Nucleus accumbens (tissue), 56 donors: ENCODE results near the gene MEX3C.

ENCODE experiments used
- DNase-seq, 56 donors: peaks; one replicate each; lab custom pipeline; 2025; lab: John Stamatoyannopoulos, UW

MEX3C gene

DNA sequence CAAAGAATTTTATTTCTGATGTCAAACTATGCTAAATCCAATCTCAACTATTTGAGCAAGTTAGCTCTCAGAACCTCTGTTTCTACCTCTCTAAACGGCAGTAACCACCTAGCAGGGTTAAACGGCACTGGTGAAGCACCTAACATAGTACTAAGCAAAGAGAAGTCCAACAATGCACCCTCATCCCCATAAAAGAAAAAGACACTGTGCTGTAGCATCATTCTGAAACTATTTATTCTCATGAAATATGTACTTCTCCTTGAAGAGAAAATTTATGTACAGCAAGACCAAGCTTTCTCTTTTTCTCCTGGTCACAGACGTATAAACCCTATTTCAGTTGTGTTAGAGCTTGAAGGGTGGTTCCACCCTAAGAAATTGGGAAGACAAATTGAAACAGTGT lies 4.8 kb downstream of the MEX3C start:
- no peak for DNase-seq

DNA sequence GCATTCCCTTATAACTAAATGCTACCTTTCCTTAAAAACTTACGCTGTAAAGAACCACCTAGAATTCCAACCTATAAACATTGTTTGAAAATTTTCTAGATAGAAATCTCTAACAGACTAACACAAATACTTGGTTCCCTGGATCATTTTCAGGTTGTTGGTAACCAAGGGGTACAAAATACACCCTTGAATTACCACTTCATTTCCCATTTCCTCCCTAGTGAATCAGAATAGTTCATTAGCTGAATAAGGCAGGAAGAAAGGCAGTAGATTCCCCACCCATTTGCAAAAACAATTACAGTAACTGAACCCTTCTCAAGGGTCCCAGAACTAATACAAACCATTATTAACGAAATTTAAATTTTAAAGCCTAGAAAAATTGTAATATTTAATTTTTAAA lies 5.5 kb downstream of the MEX3C start:
- no peak for DNase-seq

DNA sequence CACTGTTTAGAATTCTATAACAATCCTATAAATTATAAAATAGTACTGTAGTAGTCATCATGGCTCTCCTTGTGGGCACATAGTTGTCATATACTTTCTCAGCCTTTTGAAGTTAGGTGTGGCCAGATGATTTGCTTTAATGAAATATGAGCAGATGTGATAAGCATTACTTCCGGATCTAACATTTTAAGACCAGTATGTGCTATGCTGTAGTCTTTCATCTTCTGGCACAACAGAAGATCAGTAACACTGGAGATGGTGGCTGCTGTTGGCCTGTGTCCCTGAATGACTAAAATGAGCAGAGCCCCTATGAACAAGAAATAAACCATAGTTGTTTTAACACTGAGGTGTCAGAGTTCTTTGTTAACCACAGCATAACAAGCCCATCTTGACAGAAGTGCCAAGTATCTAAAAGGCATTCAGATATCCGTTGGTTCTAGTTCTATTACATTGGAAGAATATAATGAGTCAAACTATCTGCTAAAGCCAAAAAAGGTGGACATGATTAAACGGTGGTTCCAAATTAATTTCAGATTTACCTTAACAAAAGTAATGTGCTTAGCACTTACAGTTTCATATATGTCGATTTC lies 6.3 kb downstream of the MEX3C start:
- DNase-seq, result no peak

DNA sequence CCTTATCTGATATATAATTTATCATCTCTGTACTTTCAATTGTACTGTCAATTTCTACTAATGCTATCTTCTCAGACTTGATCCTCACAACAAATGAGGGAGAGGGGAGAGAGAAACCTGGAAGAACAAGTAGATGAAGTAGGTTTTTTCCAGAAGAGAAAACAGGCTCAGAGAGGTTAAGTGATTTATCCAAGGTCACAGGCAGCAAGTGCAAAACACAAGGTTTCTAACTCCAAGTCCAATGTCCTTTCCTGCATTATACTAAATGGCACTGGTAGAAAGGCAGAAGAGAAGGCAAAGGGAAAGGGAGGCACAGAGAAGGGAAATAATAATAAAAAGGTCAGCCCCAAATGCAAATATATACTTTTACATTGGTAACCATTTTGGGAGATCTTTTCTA lies 7.5 kb downstream of the MEX3C start:
- DNase-seq, result no peak

DNA sequence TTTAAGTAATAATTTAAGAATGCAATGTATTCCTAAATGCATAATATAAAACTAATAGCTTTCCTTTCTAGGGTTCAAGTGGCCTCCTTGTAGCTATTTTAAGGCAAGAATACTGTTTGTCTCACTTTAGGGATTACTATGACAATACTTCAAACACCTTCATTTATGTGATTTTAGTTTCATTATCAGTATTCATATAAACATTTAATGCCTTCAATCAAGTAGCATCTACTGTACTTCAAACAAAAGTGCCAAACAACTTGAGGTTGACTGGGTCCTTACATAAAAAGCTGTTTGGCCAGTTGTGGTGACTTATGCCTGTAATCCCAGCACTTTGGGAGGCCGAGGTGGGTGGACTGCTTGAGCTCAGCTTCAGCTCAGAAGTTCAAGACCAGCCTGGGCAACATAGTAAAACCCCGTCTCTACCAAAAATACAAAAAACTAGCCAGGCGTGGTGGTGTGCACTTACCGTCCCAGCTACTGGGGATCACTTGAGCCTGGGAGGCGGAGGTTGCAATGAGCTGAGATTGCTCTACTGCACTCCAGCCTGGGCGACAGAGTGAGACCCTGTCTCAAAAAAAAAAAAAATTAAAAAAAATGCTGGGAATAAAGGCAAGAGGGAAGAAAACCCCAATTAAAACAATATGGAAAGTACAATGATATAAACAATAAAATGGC lies 9.3 kb downstream of the MEX3C start:
- no peak for DNase-seq

- DNase-seq, result no peak
These were observed 12.4 kb downstream of the MEX3C start for GRCh38 chr18:51185075-51185474.

- no peak for DNase-seq
These were observed 13.4 kb downstream of the MEX3C start for GRCh38 chr18:51184091-51184457.

DNA sequence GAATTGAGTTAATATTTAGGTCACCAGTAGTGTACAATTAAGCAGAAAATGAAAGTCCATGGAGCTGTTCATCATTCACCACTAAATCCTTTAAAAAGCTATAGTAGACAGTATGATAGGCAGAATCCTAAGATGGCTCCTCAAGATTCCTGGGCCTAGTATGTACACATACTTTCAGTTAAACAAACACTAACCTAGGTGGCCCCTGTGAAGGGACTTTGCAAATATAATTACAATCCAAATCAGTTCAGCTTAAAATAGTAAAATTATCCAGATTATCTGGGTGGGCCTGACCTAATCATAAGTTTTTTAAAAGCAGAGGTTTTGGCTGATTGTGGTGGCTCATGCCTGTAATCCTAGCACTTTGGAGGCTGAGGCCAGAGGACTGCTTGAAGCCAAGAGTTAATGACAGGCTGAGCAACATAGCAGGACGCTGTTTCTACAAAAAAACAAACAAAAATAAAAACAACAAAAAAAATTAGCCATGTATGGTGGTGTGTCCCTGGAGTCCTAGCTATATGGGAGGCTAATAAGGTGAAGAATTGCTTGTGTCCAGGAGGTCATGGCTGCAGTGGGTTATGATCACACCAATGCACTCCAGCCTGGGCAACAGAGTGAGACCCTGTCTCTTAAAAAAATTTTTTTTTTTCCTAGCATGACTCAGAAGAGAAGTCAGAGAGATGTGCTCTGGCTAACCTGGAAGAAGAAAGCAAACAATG lies 13.9 kb downstream of the MEX3C start:
- DNase-seq, result no peak

DNA sequence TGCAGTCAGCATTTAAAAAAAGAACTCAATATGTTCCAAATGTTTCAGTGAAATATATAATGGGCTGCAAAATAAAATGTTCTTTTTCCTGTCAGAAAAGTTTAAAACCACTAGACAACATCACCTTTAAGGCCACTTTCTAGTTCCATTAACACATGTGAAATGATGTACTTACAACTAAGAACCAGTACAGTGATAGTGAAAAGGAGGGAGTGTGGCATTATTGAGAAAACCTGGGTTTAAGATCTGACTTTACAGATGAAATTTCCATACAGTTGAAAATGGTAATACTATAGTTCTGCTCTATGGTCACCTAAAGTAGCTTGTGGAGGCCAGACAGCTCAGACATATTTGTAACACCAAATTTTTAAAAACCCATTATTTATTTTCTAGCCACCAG lies 14.7 kb downstream of the MEX3C start:
- no peak for DNase-seq

GRCh38 chr18:51171625-51172259 lies 25.7 kb downstream of the MEX3C start:
- DNase-seq, result no peak

- DNase-seq, result no peak
These were observed 26.3 kb downstream of the MEX3C start for GRCh38 chr18:51171223-51171622.

- DNase-seq, result no peak
These were observed 26.8 kb downstream of the MEX3C start for GRCh38 chr18:51170664-51171063.

GRCh38 chr18:51169731-51170130 lies 27.8 kb downstream of the MEX3C start:
- DNase-seq, result no peak

- no peak for DNase-seq
These were observed 28.4 kb downstream of the MEX3C start for GRCh38 chr18:51168960-51169662.

GRCh38 chr18:51168026-51168742 lies 29.3 kb downstream of the MEX3C start:
- DNase-seq, result no peak

GRCh38 chr18:51165296-51165695 lies 32.2 kb downstream of the MEX3C start:
- no peak for DNase-seq

DNA sequence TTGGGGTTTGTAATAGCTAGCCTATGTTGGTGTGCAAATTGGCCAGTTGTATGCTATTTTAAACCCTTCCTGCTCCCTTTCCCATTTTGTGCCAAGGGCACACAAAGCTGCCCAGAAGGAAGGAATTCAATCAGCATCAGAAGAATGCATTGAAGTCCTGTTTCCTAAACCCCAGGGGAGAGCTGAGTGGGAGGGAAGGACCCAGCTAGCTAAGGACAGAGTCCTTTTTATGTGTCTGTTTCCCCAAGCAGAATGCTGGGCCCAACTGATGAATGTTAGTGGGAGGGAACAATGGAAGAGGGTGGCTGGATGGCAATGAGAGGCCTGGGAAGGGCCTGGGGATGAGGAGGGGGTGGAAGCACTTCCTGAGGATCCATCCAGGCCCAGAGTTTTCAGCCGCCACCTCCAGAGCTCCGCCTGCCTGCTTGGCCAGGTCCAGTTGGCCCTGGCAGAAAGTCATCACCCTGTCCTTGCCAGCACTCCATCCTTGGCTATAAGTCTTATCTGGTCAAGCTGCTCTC lies 32.7 kb downstream of the MEX3C start:
- DNase-seq, result no peak

DNA sequence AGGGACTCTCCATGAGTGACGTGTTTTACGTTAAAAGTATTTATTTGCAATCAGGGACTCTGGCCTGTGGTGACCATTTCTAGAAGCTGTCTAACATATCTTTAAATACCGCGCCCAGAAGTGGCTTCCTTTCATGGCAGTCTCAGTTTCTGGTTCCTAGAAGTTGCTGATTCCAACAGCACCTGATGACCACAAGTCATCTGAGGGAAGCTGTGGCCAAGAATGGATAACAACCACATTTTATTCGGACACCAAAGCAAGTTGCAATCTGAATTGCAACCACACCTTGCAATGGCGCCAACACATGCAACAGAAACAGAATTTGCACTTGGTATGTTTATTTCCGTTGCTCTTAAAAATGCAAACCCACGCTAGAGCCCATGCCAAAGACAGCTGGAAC lies 33.1 kb downstream of the MEX3C start:
- DNase-seq, result no peak

DNA sequence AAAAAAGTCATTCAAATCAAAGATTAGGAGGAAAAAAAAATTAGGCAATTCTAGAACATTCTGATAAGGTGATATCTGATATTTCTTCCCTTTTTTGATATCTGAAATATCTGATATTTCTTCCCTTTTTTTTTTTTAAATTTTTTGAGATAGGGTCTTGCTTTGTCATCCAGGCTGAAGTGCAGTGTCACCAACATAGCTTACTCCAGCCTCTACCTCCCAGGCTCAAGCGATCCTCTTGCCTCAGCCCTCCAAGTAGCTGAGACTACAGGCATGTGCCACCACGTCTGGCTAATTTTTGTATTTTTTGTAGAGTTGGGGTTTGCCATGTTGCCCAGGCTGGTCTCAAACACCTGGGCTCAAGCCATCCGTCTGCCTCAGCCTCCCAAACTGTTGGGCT lies 33.9 kb downstream of the MEX3C start:
- DNase-seq, result no peak

GRCh38 chr18:51162617-51163016 lies 34.9 kb downstream of the MEX3C start:
- no peak for DNase-seq
